Measurements from ENCODE around the gene SCUBE1. TPM values are rescaled to one million over a fixed set of nuclear protein-coding genes. Genes with fewer than 3 reads are reported as not detected.

SCUBE1 gene
- total and polyA plus RNA-seq, 2 of the 4 experiments (the other 2 are of a cell fraction), result not detected

Other genes starting within 250 kb of the SCUBE1 start
- 0.18 and 0.28 TPM in 2 replicates for gene BIK, start 232.6 kb downstream of the SCUBE1 start, total RNA-seq (2012; rRNA removed)
- gene BIK, start 232.6 kb downstream of the SCUBE1 start, polyA plus RNA-seq (2012; rRNA removed), result 0.19 TPM in 1 of 2 replicates, not detected in the other
- 7.3 and 8.3 TPM in 2 replicates for gene MCAT, start 200.0 kb downstream of the SCUBE1 start, total RNA-seq (2012; rRNA removed)
- 19.7 and 21.2 TPM in 2 replicates for gene MCAT, start 200.0 kb downstream of the SCUBE1 start, polyA plus RNA-seq (2012; rRNA removed)
- gene TSPO, start 191.8 kb downstream of the SCUBE1 start, total RNA-seq (2012; rRNA removed), result 94.7 and 115 TPM in 2 replicates
- gene TSPO, start 191.8 kb downstream of the SCUBE1 start, polyA plus RNA-seq (2012; rRNA removed), result 297 and 401 TPM in 2 replicates
- gene TTLL12, start 156.2 kb downstream of the SCUBE1 start, total RNA-seq (2012; rRNA removed), result 26.7 and 30.1 TPM in 2 replicates
- gene TTLL12, start 156.2 kb downstream of the SCUBE1 start, polyA plus RNA-seq (2012; rRNA removed), result 20.9 and 21.8 TPM in 2 replicates
- gene MPPED1, start 68.6 kb upstream of the SCUBE1 start, total RNA-seq (2012; rRNA removed), result not detected in 2 replicates
- not detected in 2 replicates for gene MPPED1, start 68.6 kb upstream of the SCUBE1 start, polyA plus RNA-seq (2012; rRNA removed)

Data from IMR-90 (cell line).